ENCODE measurements around the gene PRKCA.
"Not testable (repeated sequence)": the region's sequence is repeated elsewhere in the genome, so short reads cannot be mapped to it uniquely, and the experiment has no call there.

PRKCA gene

DNA sequence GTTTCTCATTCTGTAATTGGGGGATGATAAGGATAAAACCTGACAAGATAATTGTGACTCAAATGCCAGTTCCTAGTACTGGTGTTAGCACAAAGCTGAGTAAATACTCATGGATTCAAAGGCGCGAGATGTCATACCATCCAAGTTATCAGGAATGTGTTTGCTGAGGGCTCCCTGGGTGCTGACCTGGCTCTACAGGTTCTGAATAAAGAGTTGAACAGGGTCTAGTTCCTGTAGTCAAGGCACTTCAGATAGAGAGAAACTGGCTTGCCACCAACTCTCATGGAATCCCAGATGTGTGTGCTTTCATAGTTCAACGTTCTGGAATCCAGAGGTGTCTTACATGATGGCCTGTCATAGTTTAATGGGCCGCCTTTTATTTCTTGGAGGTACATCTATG lies 141.6 kb downstream of the PRKCA start:
- DNase-seq = no peak

DNA sequence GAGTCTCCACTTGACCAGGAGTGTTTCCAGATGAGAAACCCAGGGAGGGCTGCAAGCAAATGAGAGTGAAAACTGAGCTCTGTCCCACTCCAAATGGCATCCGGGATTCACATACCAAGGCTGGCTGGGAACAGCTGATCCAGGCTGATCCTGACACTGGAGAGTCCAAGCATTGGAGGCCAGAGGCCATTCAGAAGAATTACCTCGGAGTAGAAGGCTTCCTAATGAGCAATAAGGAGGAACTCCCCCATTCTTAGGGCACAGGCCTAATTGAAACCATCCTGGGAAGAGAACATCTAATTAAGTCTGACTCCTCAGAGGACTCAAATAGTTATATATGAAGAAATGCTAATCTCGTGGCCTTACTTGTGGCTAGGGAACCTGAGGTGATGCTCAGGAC lies 142.8 kb downstream of the PRKCA start:
- DNase-seq = no peak

DNA sequence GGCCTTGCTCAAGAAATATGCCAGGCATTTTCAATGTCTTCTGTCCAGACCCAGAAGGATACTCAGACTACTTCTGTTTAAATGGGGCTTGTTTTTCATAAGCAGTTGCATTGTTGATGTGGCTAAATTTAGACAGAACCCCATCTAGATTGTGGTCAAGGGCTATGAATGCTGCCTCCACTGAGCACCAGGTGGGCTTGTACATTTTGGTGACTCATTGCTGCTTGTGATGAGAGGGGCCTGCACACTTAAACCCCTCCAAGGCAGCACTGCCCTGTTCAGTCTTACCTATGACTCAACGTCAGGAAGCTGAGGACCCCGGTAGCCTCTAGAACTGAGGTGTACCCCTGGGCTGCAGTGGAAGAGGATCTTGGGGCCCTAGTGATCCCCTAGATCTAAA lies 144.0 kb downstream of the PRKCA start:
- no peak for DNase-seq

DNA sequence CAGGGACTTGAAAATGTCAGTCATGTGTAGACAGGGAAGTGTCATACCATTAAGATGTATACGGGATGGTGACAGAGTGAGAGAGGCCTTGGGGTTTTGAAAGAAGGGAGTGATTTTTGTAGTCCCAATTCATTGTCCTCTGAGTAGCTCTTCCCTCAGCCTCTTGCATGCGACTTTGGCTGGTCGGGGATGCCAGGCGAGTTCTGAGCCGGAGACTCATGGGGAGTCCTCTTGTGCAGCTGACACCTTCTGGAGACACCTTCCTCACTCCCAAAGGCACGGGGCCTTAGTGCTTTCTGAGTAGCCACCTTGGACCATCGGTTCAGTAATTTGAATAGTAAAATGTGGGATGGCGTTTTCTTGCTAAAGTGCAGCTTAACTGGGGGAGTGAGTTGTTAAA lies 144.7 kb downstream of the PRKCA start:
- DNase-seq = no peak

DNA sequence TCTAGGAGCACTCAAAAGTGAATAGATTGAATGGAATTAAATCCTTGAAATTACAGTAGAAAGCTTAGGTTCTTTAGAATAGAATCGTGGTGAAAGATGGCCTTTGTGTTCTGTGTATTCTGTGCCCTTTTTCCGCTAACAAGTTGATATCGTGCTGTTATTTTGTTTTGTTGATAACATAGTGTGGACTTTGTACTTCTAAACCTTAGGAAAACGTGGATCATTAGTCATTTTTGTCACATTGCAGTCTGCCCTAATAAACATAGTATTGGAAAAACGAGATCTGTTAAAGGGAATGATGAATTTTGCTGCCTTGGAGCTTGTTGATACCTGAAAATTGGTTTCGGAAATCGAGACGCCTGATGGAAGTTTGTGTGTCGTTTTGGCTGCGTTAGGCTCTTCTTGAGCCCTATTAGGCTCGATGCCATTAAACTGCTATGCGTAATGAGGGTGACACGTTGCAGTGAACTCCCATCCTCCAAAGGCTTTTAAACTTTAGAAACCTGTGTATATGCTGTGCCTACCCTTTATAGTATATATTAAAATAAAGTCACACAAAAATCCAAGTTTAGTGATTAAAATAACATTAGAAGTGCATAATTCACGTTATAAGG lies 145.7 kb downstream of the PRKCA start:
- no peak for DNase-seq

DNA sequence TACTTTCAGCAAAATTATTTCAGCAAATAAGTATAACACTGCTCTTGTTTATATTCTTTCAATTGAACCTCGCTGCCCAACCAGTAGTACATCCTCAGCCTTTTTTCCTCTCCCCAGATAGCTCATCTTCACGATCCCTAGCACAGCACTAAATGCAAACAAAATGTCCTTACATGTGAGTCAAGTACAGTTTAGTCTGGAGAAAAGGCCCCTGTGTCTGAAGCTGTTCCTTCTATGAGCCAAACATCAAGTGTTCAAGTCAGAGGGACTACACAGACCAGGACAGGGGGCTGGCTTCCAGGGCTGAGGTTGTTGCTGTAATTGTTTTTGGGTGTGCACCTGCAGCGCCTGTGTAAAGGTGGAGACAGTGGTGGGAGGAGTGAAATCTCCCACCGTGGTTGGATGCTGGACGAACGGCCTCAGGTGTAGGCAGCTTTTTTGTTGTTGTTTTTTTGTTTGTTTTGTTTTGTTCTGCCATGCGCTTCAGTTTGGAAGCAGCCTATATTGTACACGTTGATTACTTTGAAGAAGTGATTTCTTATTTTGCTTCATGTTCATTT lies 147.1 kb downstream of the PRKCA start:
- no peak for DNase-seq

DNA sequence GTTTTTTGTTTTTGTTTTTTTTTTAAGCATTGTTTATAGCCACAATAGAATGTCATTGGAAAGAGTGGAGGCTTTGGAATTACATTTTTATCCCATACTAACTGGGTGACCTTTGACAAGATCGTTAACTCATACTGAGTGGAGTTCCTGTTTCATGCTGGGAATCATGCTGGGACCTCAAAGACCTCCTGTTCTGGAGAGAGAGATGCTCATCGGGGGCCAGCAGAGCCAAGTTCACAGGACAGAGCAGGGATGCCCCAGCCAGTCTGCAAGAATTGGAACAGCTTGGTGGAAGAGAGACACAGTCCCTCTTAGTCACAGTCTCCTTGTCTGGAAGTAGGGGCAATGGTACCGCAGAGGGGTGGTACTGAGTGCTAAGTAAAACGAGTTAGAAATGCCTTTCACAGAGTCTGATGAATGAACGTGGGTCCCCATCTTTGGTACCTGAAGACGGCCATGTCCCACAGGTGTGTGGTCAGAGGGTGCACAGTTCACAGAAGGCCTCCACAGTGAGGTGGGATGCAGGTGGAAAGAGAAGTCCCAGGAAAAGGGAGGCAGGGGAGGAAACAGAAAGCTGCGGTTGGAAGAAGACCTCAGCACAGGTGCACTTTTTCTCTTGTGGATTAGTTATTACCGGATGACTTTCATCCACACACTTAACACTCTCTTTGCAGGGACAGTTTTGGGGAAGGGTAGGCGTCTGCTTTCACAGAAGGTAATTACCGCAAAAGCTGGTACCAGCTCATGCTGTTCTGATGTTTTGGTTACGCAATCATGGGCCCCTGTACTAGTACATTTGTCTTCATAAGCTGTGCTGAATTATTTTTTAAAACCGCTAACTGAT lies 147.8 kb downstream of the PRKCA start:
- no peak for DNase-seq

DNA sequence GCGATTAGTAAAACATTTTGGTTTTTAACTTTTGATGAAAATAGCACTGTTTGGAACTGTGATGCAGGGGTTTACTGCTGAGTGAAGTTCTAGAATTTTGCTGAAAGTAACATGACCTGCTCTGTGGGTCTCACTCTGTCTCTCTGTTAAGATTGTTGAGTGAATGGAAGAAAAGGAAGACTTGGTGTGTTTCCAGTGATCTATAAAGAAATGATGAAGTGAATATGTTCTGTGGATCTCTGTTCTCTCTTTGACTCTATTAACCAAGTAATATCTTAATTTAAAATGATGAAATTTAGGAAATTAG lies 148.4 kb downstream of the PRKCA start:
- no peak for DNase-seq

DNA sequence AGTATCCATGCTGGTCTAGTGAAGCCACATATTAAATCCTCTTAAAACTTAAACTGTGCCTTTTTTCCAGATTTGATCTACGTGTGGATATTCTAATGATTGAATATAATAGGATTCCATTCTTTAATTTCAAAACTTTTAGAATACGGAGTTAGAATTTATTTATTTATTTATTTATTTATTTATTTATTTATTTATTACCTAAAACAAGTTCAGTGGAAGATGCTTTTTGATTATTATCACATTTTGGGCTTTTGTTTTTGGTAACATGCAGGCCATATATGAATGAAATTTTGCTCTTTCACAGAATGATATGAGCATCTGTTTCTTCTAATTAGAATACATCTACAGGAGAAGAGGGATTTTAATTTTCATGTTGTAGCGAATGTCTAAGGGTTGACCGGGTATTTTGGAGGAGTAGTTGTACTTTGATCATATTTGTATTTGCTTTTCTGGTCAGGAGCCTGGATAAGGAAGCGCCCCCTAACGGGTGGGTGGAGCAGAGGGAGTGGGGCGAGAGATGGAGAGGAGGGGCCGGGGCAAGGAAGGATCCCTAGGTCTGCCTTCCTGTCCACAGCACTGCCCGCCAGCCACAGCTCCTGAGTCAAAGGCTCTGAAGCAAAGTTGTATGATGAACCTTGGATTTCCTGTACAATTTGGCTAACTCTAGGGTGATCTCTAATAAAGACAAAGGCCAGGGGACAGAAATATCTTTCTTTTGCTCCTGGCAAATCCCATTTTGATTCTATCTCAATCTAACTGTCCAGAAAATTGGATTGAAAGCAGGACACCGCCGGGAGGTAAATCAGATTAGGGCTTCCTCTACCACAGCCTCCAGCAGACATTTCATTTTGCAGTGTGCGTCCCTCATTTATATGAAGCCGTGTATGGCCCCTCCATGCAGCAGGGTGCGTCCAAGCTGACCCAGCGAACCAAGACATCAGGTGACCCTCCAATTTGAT lies 149.1 kb downstream of the PRKCA start:
- no peak for DNase-seq

DNA sequence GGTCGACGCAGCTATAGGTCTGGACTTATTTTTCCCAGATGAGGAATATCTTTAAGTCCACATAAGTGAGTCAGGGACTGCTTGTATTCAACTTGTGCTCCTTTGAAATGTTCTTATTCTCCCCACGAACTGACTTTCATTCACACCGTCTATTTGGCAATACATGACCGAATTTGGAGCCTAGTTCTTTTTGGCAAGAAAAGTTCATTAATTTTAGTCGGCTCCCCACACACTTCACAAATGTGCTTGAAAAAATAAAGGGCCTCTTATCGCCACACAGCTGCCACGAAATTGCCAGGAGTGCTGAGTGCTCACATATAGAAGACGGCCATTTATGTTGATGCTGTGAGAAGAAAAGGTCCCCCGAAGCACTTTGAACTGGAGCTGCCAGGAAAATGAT lies 152.6 kb downstream of the PRKCA start:
- peak; percentile 5 for DNase-seq

DNA sequence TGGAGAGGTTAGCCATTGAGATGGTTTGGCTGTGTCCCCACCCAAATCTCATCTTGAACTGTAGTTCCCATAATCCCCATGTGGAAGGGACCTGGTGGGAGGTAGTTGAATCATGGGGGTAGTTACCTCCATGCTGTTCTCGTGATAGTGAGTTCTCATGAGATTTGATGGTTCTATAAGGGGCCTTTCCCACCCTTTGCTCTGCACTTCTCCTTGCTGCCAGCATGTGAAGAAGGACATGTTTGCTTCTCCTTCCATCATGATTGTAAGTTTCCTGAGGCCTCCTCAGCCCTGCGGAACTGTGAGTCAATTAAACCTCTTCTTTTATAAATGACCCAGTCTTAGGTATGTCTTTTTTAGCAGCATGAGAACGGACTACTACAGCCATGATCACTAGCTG lies 155.1 kb downstream of the PRKCA start:
- not testable (repeated sequence) for DNase-seq

DNA sequence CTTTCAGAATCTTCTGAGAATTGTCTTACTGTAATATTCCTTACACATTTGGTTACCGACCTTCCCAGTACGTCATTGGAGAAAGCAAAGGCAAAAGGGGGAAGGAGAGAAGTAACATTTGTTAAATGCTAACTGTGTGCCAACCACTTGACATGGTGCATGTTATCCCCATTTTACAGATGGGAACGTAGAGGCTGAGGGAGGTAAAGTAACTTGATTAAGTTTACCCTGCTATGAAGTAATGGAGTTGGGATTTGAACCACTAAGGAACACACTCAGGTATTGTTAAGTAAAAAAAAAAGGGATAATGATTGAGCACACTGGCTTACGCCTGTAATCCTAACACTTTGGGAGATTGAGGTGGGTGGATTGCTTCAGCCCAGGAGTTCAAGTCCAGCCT lies 156.4 kb downstream of the PRKCA start:
- DNase-seq = no peak

DNA sequence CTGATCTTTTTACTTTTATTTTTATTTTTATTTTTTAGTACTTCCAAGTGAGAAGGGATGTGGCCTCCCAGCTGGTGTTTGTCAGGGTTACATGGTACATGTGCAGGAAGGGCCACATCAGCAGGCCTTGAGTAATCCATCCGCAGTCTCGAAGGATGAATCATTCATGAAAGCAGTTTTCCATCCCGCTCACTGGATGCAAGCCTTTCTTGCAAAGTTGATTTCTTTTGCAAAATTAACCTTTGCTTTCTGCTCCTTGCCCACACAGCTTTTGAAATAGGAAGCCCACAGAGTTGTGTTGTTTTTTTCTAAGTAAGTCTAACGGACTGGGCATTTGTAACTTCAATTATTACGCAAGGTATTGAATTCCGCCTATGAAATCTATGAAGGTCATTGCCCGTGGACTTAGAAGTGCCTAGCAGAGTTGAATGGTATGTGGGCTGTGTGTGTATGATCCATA lies 157.4 kb downstream of the PRKCA start:
- DNase-seq = peak; percentile 90

DNA sequence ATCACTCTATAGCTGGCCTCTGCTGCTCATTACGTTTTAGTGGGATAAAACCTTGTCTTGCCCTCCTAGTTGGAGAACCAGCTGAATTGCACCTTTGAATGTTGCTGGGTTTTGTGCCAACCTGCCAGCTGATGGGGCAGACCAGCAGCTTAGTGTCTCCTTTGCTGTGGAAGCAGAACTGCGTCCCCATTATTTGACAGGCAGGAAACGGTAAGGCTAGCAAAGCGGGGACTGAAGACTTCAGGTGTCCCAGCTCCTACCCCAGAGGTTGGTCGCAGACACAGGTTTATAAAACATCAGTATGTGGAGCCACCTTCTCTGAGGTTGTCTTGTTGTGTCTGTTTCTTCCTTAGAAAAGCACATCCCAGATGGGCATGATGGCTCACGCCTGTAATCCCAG lies 158.1 kb downstream of the PRKCA start:
- no peak for DNase-seq

DNA sequence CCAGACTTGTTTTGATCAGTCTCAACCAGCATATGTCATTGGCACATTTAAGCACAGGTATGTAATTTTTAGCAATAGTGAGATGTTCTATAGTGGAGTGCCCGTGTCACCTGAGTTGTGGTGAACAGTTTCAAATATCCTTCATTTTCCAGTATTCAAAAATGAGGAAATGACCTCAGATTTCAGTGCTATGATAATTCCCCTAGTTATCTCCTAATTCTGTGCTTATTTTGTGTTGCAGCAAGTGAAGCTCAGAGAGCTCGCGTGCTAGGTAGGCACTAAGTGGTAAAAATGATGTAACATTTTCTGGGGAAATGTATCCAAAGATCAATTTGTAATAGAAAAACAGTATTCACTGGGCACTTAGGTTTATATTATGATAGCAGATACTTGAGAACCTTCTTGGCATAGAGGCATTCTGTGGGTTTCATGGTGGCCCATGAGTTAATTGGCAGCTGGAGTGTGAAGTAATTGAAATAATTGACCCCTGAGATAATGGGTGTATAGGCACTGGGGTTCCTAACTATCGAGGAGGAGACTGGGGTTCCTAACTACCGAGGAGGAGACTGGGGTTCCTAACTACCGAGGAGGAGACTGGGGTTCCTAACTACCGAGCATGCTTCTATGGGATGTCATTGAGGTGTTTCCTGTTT lies 159.1 kb downstream of the PRKCA start:
- no peak for DNase-seq

DNA sequence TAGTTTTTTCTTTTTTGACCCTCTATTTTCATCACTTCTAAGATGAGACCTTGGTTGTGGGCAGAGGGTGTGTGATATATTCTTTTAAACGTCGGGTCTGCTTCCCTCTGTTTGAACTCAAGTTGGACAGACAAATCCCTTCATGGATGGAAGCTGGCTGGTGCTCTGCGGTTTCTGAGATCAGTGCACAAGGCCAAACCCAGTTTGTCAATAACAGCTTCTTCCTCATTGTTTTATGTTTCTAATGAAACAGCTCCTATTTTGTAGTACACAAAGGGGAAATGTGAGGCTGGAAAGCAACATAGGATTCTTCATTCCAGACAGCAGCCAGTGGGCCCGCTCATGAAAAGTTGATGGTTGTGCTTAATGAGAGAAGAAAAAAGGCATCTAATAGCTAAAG lies 159.6 kb downstream of the PRKCA start:
- DNase-seq = no peak

DNA sequence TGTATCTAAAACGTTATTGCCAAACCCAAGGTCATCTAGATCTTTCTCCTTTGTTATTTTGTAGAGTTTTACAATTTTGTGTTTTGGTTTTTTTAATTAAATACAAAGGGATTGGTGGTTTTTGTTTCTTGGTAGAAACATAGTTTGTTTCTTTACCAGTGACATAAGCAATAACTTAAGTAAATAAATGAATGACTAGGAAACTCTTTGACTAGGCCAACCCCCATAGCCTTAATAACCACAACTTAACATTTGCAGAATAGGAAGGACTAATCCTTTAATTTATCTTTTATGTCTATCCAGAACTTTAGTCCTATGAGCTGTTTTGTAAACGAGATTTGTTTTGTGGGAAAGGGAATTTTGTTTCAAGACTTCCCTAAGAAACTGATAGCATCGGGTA lies 162.5 kb downstream of the PRKCA start:
- no peak for DNase-seq

DNA sequence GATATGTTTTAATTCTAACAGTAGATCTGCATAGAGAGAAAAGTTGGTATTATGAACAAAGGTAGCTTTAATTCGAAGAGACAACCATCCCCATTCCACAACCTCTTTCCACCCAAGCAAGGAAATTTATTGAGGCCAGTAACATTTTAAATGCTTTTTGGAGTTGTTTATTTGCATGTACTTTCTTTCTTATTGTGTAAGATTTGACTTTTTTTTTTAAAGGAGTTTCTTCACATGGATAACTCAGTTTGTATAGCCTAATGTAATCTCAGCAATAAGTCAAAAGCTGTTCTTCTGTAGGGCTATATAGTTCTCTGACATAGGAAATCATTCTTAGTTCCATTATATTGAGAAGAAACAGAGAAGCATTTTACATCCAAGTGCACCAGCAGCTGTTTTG lies 163.3 kb downstream of the PRKCA start:
- no peak for DNase-seq

DNA sequence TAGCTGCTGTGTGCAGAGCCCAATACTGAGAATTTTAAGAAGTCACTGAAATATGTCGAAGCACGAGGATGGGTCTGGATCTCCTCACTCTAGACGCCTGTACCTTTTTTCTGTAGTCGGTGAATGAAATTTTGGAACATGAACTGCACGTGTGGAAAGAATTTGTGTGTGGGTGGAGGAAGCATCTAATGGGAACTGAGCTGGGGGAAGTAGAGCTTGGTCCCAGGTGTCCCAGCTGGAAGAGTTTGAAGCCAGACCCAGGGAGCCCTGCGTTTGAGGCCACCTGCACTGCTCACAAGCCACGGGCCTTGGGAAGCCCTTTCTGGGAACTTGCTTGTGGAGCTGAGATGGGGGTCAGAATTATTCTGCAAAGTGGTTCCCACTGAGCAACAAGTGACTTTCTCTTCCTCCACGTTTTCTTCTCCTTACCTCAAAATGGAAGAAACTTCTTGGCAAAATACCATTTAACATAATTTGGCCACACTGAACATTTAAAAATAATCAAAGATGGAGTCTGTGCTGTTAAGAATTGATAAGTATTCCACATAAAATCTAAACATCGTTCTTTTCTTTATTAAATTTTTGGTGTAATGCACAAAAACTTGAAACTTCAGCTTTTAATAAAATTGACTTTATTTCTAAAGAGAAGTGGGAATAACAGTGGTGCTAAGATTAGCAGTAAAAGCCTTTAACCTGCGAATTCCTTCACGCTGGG lies 163.8 kb downstream of the PRKCA start:
- no peak for DNase-seq

DNA sequence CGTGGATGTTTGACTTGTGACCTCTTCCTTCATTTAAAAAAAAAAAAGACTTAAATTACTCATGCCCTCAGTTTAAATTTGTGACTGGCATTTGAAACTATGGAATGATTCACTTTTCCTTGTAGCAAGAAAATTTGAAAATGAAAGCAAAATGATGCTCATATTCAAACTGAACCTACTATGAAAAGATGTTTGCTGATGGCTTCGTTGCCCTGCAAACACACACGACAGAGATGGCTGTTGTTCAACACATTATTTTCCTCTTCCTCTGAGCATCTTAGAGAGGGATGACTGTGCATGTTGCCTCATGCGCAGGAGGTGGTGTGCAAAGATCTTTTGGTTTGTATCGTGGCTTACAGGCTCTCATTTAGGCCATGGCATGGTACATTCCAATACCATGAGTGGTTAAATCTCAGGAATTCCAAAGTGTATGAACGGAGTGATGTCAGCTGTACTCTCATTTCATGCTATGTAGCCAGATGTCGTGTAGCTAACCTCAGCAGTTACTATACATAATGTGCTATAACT lies 164.5 kb downstream of the PRKCA start:
- DNase-seq = peak; percentile 98

DNA sequence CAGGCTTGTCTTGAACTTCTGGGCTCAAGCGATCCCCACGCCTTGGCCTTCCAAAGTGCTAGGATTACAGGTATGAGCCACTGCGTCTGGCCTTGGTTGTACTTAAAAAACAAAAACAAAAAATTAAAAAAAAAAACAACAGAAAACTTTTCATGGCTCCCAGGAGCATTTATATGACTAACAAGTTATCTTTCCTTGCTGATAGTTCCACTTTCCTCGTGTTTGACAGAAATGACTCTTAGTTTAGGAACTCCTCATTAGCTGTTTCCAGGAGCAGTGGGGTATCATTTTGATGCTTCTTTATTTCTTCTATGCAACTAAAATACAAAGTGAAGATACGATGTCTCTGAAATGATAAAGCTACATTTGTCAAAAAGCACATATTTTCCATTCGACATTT lies 165.4 kb downstream of the PRKCA start:
- no peak for DNase-seq
